ENCODE data around the gene TRIO.
A peak's percentile ranks its signal among the peaks of the same experiment; 100 is the strongest.

TRIO gene

DNA sequence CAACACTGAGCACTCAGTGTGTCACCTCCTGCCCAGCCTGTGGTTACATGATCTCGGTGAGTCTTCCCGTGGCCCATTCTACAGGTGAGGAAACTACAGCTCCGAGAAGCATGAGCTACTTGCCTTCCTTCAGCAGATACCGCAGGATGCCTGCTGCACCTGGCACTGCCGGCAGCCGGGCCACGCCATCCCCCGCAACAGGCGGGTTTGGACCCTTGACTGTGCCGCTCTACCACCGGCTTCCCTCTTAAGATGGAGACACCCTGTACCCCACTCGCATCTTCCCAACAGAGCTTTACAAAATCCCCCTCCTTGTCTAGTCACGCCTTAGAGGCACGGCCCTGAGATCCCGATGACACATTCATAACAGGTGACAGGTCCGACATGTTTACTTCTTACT, 363.5 kb downstream of the TRIO start:
- TF ChIP-seq TCF4 (CRISPR knock-in tag; IDR thresholded peaks at IDR 0.05; ENCODE audit: borderline replicate concordance) (no peak), CSDC2 (CRISPR knock-in tag; IDR thresholded peaks at IDR 0.05) (no peak), ZNF70 (CRISPR knock-in tag; IDR thresholded peaks at IDR 0.05) (no peak), SNAI2 (CRISPR knock-in tag; IDR thresholded peaks at IDR 0.05) (no peak), ARNTL (CRISPR knock-in tag; IDR thresholded peaks at IDR 0.05; ENCODE audit: borderline replicate concordance, low read depth) (no peak), ZNF565 (CRISPR knock-in tag; conservative IDR thresholded peaks at IDR 0.05; ENCODE audit: low read depth) (no peak), GLIS3 (CRISPR knock-in tag; IDR thresholded peaks at IDR 0.05) (no peak), TOX (CRISPR knock-in tag; IDR thresholded peaks at IDR 0.05; ENCODE audit: borderline replicate concordance) (no peak), ZFP30 (CRISPR knock-in tag; IDR thresholded peaks at IDR 0.05) (no peak), BACH2 (CRISPR knock-in tag; IDR thresholded peaks at IDR 0.05; ENCODE audit: borderline replicate concordance) (no peak), OSR1 (CRISPR knock-in tag; IDR thresholded peaks at IDR 0.05) (no peak), ZFP3 (CRISPR knock-in tag; IDR thresholded peaks at IDR 0.05) (no peak)
- TF ChIP-seq, protein P1, sequence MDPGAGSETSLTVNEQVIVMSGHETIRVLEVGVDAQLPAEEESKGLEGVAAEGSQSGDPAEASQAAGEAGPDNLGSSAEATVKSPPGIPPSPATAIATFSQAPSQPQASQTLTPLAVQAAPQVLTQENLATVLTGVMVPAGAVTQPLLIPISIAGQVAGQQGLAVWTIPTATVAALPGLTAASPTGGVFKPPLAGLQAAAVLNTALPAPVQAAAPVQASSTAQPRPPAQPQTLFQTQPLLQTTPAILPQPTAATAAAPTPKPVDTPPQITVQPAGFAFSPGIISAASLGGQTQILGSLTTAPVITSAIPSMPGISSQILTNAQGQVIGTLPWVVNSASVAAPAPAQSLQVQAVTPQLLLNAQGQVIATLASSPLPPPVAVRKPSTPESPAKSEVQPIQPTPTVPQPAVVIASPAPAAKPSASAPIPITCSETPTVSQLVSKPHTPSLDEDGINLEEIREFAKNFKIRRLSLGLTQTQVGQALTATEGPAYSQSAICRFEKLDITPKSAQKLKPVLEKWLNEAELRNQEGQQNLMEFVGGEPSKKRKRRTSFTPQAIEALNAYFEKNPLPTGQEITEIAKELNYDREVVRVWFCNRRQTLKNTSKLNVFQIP (CRISPR knock-in tag; IDR thresholded peaks at IDR 0.05; ENCODE audit: borderline replicate concordance, low read depth) = no peak
- no peak for ATAC-seq

DNA sequence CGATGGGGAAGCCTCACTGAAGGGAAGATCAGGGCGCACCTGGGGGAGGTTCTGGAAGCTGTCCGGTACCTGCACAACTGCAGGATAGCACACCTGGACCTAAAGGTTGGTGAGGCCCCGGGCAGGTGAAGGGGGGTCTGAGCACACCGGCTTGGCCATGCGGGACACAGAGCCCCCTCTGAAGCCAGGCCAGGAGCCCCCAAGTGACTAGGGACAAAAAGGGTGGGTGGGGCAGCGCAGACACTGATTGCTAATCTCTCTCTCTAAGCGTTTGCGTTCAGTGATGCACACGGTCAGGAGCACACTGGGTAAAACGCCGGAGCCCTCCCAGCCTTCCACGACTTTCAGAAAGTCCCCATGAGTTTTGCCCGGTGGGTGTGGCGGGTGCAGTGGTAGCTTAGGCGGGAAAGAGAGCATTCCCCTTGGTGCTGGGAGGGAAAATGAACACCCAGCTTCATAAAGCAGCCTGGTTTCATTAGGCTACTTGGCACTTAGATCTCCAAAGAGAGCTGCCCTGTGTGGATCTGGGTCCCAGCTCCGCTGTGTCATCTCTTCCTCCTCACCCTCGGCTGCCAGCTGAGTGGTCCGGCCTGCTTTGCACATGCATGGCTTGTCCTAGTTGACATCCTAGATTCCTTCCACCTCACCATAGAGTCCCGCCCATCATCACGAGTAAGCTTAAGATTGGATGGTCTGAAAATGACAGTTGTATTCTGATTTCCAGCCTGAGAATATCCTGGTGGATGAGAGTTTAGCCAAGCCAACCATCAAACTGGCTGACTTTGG, 364.2 kb downstream of the TRIO start:
- peak; percentile 1; the same call in 2 of the 3 replicates for ATAC-seq
- no peak for TF ChIP-seq GLIS3 (CRISPR knock-in tag; IDR thresholded peaks at IDR 0.05)
- TF ChIP-seq PPARA (CRISPR knock-in tag; IDR thresholded peaks at IDR 0.05; ENCODE audit: borderline replicate concordance) = no peak
- TF ChIP-seq, protein P1 (CRISPR knock-in tag; IDR thresholded peaks at IDR 0.05; ENCODE audit: borderline replicate concordance, low read depth) = no peak
- no peak for TF ChIP-seq ZC3H10 (CRISPR knock-in tag; IDR thresholded peaks at IDR 0.05)
- TF ChIP-seq TOX (CRISPR knock-in tag; IDR thresholded peaks at IDR 0.05; ENCODE audit: borderline replicate concordance) = no peak
- no peak for TF ChIP-seq TCF4 (CRISPR knock-in tag; IDR thresholded peaks at IDR 0.05; ENCODE audit: borderline replicate concordance)
- TF ChIP-seq, protein P2, sequence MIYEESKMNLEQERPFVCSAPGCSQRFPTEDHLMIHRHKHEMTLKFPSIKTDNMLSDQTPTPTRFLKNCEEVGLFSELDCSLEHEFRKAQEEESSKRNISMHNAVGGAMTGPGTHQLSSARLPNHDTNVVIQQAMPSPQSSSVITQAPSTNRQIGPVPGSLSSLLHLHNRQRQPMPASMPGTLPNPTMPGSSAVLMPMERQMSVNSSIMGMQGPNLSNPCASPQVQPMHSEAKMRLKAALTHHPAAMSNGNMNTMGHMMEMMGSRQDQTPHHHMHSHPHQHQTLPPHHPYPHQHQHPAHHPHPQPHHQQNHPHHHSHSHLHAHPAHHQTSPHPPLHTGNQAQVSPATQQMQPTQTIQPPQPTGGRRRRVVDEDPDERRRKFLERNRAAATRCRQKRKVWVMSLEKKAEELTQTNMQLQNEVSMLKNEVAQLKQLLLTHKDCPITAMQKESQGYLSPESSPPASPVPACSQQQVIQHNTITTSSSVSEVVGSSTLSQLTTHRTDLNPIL (CRISPR knock-in tag; IDR thresholded peaks at IDR 0.05; ENCODE audit: low read depth) = no peak

DNA sequence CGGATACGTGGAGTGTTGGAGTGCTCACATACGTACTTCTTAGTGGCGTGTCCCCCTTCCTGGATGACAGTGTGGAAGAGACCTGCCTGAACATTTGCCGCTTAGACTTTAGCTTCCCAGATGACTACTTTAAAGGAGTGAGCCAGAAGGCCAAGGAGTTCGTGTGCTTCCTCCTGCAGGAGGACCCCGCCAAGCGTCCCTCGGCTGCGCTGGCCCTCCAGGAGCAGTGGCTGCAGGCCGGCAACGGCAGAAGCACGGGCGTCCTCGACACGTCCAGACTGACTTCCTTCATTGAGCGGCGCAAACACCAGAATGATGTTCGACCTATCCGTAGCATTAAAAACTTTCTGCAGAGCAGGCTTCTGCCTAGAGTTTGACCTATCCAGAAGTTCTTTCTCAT, 364.9 kb downstream of the TRIO start:
- TF ChIP-seq SNAI2 (CRISPR knock-in tag; IDR thresholded peaks at IDR 0.05) (no peak), ZNF8 (CRISPR knock-in tag; IDR thresholded peaks at IDR 0.05) (no peak), TOX (CRISPR knock-in tag; IDR thresholded peaks at IDR 0.05; ENCODE audit: borderline replicate concordance) (no peak), ZNF565 (CRISPR knock-in tag; conservative IDR thresholded peaks at IDR 0.05; ENCODE audit: low read depth) (no peak), ARNTL (CRISPR knock-in tag; IDR thresholded peaks at IDR 0.05; ENCODE audit: borderline replicate concordance, low read depth) (no peak), CSDC2 (CRISPR knock-in tag; IDR thresholded peaks at IDR 0.05) (no peak), RARB (CRISPR knock-in tag; IDR thresholded peaks at IDR 0.05) (no peak), GLIS3 (CRISPR knock-in tag; IDR thresholded peaks at IDR 0.05) (no peak), ESRRG (CRISPR knock-in tag; IDR thresholded peaks at IDR 0.05) (no peak), ISL1 (CRISPR knock-in tag; IDR thresholded peaks at IDR 0.05) (no peak), ZFP30 (CRISPR knock-in tag; IDR thresholded peaks at IDR 0.05) (no peak), BACH2 (CRISPR knock-in tag; IDR thresholded peaks at IDR 0.05; ENCODE audit: borderline replicate concordance) (no peak)
- TF ChIP-seq, protein P1 (CRISPR knock-in tag; IDR thresholded peaks at IDR 0.05; ENCODE audit: borderline replicate concordance, low read depth) = no peak
- TF ChIP-seq, protein P3, sequence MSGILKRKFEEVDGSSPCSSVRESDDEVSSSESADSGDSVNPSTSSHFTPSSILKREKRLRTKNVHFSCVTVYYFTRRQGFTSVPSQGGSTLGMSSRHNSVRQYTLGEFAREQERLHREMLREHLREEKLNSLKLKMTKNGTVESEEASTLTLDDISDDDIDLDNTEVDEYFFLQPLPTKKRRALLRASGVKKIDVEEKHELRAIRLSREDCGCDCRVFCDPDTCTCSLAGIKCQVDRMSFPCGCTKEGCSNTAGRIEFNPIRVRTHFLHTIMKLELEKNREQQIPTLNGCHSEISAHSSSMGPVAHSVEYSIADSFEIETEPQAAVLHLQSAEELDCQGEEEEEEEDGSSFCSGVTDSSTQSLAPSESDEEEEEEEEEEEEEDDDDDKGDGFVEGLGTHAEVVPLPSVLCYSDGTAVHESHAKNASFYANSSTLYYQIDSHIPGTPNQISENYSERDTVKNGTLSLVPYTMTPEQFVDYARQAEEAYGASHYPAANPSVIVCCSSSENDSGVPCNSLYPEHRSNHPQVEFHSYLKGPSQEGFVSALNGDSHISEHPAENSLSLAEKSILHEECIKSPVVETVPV (CRISPR knock-in tag; IDR thresholded peaks at IDR 0.05) = no peak
- TF ChIP-seq, protein P4, sequence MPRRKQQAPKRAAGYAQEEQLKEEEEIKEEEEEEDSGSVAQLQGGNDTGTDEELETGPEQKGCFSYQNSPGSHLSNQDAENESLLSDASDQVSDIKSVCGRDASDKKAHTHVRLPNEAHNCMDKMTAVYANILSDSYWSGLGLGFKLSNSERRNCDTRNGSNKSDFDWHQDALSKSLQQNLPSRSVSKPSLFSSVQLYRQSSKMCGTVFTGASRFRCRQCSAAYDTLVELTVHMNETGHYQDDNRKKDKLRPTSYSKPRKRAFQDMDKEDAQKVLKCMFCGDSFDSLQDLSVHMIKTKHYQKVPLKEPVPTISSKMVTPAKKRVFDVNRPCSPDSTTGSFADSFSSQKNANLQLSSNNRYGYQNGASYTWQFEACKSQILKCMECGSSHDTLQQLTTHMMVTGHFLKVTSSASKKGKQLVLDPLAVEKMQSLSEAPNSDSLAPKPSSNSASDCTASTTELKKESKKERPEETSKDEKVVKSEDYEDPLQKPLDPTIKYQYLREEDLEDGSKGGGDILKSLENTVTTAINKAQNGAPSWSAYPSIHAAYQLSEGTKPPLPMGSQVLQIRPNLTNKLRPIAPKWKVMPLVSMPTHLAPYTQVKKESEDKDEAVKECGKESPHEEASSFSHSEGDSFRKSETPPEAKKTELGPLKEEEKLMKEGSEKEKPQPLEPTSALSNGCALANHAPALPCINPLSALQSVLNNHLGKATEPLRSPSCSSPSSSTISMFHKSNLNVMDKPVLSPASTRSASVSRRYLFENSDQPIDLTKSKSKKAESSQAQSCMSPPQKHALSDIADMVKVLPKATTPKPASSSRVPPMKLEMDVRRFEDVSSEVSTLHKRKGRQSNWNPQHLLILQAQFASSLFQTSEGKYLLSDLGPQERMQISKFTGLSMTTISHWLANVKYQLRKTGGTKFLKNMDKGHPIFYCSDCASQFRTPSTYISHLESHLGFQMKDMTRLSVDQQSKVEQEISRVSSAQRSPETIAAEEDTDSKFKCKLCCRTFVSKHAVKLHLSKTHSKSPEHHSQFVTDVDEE (CRISPR knock-in tag; IDR thresholded peaks at IDR 0.05) = no peak
- no peak for ATAC-seq
